ENCODE data around the gene NRG3. TPM values are rescaled to one million over a fixed set of nuclear protein-coding genes. Genes with fewer than 3 reads are reported as not detected.

NRG3 gene
- total and polyA plus RNA-seq, 2 of the 4 experiments (the other 2 are of a cell fraction): not detected

DNA sequence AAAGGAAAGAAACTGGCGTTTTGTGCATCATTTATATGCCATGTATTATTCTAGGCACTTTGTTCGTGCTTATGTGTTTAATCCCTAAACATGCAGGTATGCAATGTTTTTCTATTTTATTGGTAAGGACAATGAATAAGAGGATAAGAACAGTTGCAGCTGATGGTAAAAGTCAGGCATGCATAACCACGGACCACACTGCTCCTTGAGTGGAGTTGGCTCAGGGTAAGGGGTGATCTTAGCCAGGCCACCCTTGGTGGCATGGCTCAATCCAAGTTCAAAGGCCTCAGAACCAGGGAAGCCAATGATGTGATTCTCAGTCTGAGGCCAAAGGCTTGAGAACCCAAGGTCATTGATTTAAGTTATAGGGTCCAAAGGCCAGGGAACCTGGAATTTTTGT, 1068.1 kb downstream of the NRG3 start:
- WGBS, 2 experiments (ENCODE audit: extremely low coverage in 2 of 2, insufficient read length in 1 of 2): 0% methylated on average over 1 of the region's 3 CpGs; no CpG with 5 or more reads in 1 of the 2 experiments
- H3K79me1 ChIP-seq (ENCODE audit: low read depth in 1 of 2, low read length in 2 of 2): no peaks in the 10 kb centered on the region
- ATAC-seq (ENCODE audit: low read depth): no peak
- H4K8ac ChIP-seq (ENCODE audit: low read depth in 2 of 2, low read length in 2 of 2): no peak overlapping the region
- no peaks in the 10 kb centered on the region for H3K9me1 ChIP-seq (ENCODE audit: insufficient read depth, low read length)
- H4K20me1 ChIP-seq (ENCODE audit: insufficient read depth, low read length): no peaks in the 10 kb centered on the region
- no peak overlapping the region for H2BK5ac ChIP-seq (ENCODE audit: low read depth, low read length, poor library complexity, severe bottlenecking)
- CTCF ChIA-PET: no interaction called here
- no peak overlapping the region for H4K91ac ChIP-seq (ENCODE audit: insufficient read depth, low read depth, low read length)
- H2BK20ac ChIP-seq (ENCODE audit: low read depth, low read length): no peak overlapping the region
- intact Hi-C loops (cut with micrococcal nuclease): no loop called here
- TF ChIP-seq MXI1 (IDR thresholded peaks at IDR 0.05; ENCODE audit: borderline replicate concordance, low read depth, low read length) (no peak), SMC3 (IDR thresholded peaks at IDR 0.05; ENCODE audit: low read depth, low read length) (no peak), RFX5 (IDR thresholded peaks at IDR 0.05; ENCODE audit: low read depth, low read length) (no peak), RAD21 (IDR thresholded peaks at IDR 0.05; ENCODE audit: low read length) (no peak), MAZ (IDR thresholded peaks at IDR 0.05; ENCODE audit: borderline replicate concordance, low read depth, low read length) (no peak), RCOR1 (IDR thresholded peaks at IDR 0.05; ENCODE audit: insufficient replicate concordance, low read length) (no peak), POLR2A (IDR thresholded peaks at IDR 0.05; ENCODE audit: low read depth, low read length) (no peak), CHD1 (IDR thresholded peaks at IDR 0.05; ENCODE audit: low read depth, low read length) (no peak), CTCF (conservative IDR thresholded peaks at IDR 0.05; ENCODE audit: low read depth, low read length) (no peak)
- TF ChIP-seq, protein P1, sequence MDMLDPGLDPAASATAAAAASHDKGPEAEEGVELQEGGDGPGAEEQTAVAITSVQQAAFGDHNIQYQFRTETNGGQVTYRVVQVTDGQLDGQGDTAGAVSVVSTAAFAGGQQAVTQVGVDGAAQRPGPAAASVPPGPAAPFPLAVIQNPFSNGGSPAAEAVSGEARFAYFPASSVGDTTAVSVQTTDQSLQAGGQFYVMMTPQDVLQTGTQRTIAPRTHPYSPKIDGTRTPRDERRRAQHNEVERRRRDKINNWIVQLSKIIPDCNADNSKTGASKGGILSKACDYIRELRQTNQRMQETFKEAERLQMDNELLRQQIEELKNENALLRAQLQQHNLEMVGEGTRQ (IDR thresholded peaks at IDR 0.05; ENCODE audit: low read depth, low read length): no peak
- no peaks in the 10 kb centered on the region for H3K4me1 ChIP-seq (ENCODE audit: control insufficient read depth, insufficient read depth, low read length)
- no peak for DNase-seq
- no peak overlapping the region for H2BK15ac ChIP-seq (ENCODE audit: low read depth, low read length)
- H4K5ac ChIP-seq (ENCODE audit: low read depth, low read length): no peak overlapping the region
- dilution Hi-C loops (cut with HindIII; ENCODE audit: low sequenced_read_pairs, unreplicated experiment): no loop called here
- H3K56ac ChIP-seq (ENCODE audit: extremely low read depth, insufficient read depth, low read length): no peak overlapping the region
- POLR2A ChIA-PET (ENCODE audit: unreplicated experiment): no interaction called here
- no peak overlapping the region for H2BK120ac ChIP-seq (ENCODE audit: low read depth, low read length)
- in situ Hi-C loops (cut with MboI; ENCODE audit: low sequenced_read_pairs): no loop called here
- no peaks in the 10 kb centered on the region for H3K27me3 ChIP-seq (ENCODE audit: control insufficient read depth, insufficient read depth, low read length)
- H2AFZ ChIP-seq (replicated peaks; ENCODE audit: low read length, poor library complexity): no peak overlapping the region
- no peak overlapping the region for H3K14ac ChIP-seq (replicated peaks; ENCODE audit: low read depth, low read length)
- H3K27ac ChIP-seq (ENCODE audit: insufficient read depth, low read length): no peak overlapping the region
- no peak overlapping the region for H3K4me3 ChIP-seq (ENCODE audit: insufficient read depth, low read depth, low read length)
- no peak overlapping the region for H3K9ac ChIP-seq (ENCODE audit: low read depth, low read length)
- H2AK9ac ChIP-seq (replicated peaks; ENCODE audit: low read depth, low read length, poor library complexity): no peak overlapping the region
- 0 out of 2 replicates have a peak, but pooled peaks cover 3% of the 10 kb centered on the region for H3K9me3 ChIP-seq (ENCODE audit: control insufficient read depth, insufficient read depth, low read length)
- no peak overlapping the region for H3K4me2 ChIP-seq (ENCODE audit: low read depth, low read length)
- no TSS peak for BruUV-seq (replicated peaks)
- no peak overlapping the region for H3K23ac ChIP-seq (ENCODE audit: low read depth, low read length)
- no peak overlapping the region for H2AK5ac ChIP-seq (ENCODE audit: low read depth, low read length)
- no peak overlapping the region for H3K4ac ChIP-seq (ENCODE audit: low read depth, low read length)
- H3K18ac ChIP-seq (ENCODE audit: low read depth, low read length): no peak overlapping the region
- no peaks in the 10 kb centered on the region for H3K36me3 ChIP-seq (ENCODE audit: control insufficient read depth, insufficient read depth, low read length)

All from IMR-90 (cell line).